Fibroblast of the aortic adventitia (primary cell): ENCODE measurements around the gene PFKM. TPM values are rescaled to one million over a fixed set of nuclear protein-coding genes. Genes with fewer than 3 reads are reported as not detected.

Experiments
- DNase-seq: peaks from one replicate; pipeline ENCODE4 v3.0.0-alpha.2; 2010; ENCODE audit warnings: low read depth
- H3K4me3 ChIP-seq: 2 replicates; pipeline ENCODE4 v1.5.1; 2011; ENCODE audit warnings: low read depth, mild to moderate bottlenecking, control low read depth, low read length, moderate library complexity
- total RNA-seq: library from RNA; depleted of rRNA; stranded (reverse); fragments of >200 nt; gene quantifications from 2 replicates; pipeline ENCODE4 v1.2.3, GENCODE V29; 2012; ENCODE audit warnings: low replicate concordance
- TF ChIP-seq, protein P1 (sequence below): IDR thresholded peaks from 2 replicates; pipeline ENCODE4 v1.5.1; 2011; ENCODE audit warnings: mild to moderate bottlenecking, low read length, control low read depth, inconsistent platforms; ENCODE audit not compliant: insufficient read depth

The PFKM gene
- total RNA-seq, 1 donor: 50.5 TPM

DNA sequence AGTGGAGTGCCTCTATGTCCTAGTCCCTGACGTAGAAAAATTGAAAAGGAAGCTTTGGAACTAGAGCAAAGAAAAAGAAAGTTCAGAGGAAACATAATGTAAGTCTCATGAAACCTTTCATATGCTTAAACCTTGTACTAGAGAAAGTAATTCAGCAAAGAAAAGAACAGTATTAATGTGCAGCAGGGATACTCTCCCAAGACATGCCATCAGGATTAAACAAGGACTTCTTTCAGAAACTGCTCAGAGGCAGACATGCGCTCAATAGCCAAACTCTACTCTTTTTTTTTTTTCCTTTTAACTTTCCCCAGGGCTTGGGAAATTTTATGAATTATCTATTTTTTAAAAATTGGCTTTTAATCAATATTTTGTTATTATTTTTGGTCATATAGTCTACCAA, 45.3 kb downstream of the PFKM start:
- DNase-seq: no peak
- TF ChIP-seq, protein P1, sequence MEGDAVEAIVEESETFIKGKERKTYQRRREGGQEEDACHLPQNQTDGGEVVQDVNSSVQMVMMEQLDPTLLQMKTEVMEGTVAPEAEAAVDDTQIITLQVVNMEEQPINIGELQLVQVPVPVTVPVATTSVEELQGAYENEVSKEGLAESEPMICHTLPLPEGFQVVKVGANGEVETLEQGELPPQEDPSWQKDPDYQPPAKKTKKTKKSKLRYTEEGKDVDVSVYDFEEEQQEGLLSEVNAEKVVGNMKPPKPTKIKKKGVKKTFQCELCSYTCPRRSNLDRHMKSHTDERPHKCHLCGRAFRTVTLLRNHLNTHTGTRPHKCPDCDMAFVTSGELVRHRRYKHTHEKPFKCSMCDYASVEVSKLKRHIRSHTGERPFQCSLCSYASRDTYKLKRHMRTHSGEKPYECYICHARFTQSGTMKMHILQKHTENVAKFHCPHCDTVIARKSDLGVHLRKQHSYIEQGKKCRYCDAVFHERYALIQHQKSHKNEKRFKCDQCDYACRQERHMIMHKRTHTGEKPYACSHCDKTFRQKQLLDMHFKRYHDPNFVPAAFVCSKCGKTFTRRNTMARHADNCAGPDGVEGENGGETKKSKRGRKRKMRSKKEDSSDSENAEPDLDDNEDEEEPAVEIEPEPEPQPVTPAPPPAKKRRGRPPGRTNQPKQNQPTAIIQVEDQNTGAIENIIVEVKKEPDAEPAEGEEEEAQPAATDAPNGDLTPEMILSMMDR: no peak
- no peak overlapping the region for H3K4me3 ChIP-seq

DNA sequence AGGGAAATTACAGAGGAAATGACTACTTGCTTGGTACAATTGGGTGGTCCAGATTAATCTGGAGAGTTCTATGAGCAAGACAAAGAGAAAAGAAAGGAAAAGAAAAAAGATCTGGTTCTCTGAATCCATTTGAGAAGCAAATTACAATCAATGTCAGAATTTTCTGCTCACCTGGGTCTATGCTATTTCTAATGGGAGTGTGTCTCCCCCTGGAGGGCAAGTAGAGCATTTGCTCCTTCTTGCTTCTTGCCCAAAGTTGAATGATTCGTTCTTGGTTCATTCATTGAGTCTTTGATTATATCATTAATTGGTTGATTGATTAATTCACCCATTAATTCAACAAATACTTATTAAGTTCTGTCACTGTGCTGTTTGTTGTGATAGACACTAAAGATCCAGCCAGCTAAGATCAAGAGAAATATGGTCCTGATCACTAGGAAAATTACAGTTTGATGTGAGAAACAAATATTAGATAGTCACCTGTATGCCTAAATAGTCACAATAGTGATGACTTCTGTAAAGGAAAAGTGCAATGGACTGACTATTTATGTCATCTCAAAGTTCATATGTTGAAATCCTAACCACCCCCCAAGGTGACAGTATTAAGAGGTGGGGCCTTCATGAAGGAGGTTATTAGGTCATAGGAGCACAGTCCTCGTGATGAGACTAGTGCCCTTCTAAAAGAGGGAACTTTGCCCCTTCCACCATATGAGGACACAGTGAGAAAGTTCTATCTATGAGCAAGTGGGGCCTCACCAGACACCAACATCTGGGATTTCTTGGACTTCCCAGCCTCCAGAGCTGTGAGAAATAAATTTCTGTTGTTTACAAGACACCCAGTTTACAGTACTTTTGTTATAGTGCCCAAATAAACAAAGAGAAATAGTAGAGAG, 46.2 kb downstream of the PFKM start:
- TF ChIP-seq, protein P1: peak; percentile 97
- peak; percentile 81 for DNase-seq
- no peak overlapping the region for H3K4me3 ChIP-seq

DNA sequence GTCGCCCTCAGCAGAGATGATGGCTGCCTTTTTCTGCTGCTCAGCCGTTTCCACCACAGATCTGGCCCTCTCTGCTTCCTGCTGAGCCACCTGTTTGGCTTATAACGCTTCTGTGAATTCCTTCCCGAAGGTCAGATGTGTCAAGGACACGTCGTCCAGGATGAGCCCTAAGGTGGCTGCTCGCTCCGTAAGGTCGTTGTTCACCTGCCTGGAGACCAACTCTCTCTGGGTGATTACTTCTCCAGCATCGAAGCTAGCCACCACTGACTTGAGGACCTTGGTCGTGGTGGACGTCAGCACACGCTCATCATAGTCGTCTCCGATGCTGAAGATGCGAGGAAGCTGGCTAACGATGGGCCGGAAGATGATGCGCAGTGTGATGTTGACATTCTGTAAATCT, 49.8 kb downstream of the PFKM start:
- H3K4me3 ChIP-seq: no peak overlapping the region
- DNase-seq: no peak
- TF ChIP-seq, protein P1: no peak

DNA sequence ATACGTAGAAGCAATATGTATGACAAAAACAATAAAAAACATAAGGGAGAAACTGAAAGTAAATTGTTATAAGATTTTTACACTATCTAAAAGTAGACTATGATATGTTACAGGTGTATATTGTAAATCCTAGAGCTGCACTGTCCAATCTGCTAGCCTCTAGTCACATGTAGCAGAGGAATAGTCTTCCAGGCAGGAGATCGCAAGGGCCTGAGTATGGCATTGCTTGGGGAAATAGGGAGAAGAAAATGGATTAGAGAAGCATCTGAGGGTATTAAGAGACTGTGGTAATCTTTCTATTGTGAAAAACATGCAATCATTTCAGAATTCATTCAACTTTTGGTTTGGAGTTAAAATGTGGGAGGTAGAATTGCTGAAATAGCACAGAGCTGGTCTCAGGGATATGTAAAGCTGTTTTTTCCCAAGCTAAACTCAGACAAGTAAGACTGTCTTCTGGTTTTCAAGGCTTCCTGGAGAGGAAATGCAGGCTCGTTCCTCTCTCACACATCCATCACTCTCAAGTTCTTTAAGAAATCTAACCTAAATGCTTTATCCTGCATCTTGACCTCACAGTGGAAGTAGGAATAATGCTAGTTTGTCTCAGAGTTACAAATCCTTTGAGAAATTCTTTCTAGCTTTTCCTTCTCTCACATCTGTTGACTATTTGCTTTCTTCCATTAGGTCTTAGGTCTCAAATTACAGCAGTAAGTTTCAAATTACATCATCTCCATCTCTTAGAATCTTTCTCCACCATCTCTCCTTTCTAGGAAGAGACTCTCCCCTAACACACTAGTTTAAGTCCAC, 56.7 kb downstream of the PFKM start:
- DNase-seq: peak; percentile 28
- H3K4me3 ChIP-seq: no peak overlapping the region
- TF ChIP-seq, protein P1: no peak

DNA sequence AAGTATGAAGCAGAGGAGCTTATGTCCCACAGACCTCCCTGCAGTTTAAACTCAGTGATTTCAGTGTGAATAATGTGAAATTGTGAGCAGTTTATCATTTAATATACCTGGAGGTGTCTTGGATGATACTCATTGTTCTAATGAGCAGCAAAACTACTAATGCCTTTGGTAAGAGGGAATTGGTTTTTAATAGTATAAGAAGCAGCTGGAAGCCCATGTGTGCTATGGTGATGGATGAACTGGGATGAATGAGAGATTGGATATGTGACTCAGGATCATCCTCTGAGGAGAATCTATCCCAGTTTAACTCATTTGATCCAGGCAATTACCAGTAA, 57.2 kb downstream of the PFKM start:
- no peak for DNase-seq
- TF ChIP-seq, protein P1: no peak
- H3K4me3 ChIP-seq: no peak overlapping the region

DNA sequence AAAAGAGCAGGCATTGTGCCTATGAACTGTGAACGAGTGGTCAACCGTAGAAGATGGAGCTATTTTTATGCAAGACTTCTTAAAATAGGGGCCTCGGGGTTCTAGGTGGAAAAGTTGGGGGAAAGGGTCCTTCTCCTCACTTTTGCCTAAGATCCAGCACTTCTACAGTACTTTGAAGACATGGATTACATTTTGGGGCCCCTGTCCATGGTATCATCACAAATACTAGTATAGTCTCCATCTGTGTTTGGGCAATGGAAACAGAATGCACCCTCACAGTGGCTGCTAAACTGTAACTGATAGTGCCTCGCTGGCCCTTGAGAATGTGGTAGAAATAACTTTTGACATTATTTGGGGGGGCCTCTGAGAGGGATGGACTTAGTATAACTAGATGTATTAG, 58.8 kb downstream of the PFKM start:
- no peak for DNase-seq
- TF ChIP-seq, protein P1: no peak

More for the DNA sequence above, 58.8 kb downstream of the PFKM start:
- no peak overlapping the region for H3K4me3 ChIP-seq
